ENCODE data around the gene HAGH. TPM values are rescaled to one million over a fixed set of nuclear protein-coding genes. Genes with fewer than 3 reads are reported as not detected.

The HAGH gene
- total RNA-seq, 1 donor from 2014 or later = 35.9 TPM

DNA sequence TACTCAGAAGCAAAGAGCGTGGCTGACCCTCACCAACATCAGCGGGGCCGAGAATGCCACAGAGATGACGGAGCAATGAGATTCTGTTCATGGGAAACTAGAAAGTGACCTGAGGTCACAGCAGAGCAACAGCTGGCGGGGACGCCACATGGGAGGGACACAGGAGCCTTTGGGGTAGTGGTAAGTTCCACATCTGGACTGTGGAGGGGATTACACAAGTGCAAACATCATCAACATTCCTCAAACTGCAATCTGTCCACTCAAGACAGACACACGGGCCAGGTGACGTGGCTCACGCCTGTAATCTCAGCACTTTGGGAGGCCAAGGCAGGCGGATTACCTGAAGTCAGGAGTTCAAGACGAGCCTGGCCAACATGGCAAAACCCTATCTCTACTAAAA, 11.2 kb downstream of the HAGH start:
- H2AFZ ChIP-seq (ENCODE audit: low read depth, low read length) = no peak overlapping the region
- H3K9me3 Mint-ChIP-seq (ENCODE audit: unreplicated experiment) = no peaks in the 10 kb centered on the region
- H3K79me2 ChIP-seq (ENCODE audit: insufficient read depth, low read length) = no peaks in the 10 kb centered on the region
- no peaks in the 10 kb centered on the region for H3K9me3 ChIP-seq (ENCODE audit: insufficient read depth, low read depth, low read length)
- H3K36me3 ChIP-seq (ENCODE audit: insufficient read depth, low read length) = no peaks in the 10 kb centered on the region
- H3K4me3 Mint-ChIP-seq (ENCODE audit: unreplicated experiment) = peak overlapping the region; percentile 47
- H3K4me1 Mint-ChIP-seq (ENCODE audit: low read depth, unreplicated experiment) = no peaks in the 10 kb centered on the region
- H3K9ac ChIP-seq (ENCODE audit: low read length) = no peak overlapping the region
- H3K4me3 ChIP-seq (ENCODE audit: insufficient read depth, low read depth, low read length) = no peak overlapping the region
- no peaks in the 10 kb centered on the region for H3K27me3 ChIP-seq (ENCODE audit: insufficient read depth, low read length)
- H3K36me3 Mint-ChIP-seq (ENCODE audit: low read depth, unreplicated experiment) = peaks cover 16% of the 10 kb centered on the region
- peaks cover 3% of the 10 kb centered on the region for H4K20me1 ChIP-seq (ENCODE audit: insufficient read depth, low read length)
- TF ChIP-seq, protein P1, sequence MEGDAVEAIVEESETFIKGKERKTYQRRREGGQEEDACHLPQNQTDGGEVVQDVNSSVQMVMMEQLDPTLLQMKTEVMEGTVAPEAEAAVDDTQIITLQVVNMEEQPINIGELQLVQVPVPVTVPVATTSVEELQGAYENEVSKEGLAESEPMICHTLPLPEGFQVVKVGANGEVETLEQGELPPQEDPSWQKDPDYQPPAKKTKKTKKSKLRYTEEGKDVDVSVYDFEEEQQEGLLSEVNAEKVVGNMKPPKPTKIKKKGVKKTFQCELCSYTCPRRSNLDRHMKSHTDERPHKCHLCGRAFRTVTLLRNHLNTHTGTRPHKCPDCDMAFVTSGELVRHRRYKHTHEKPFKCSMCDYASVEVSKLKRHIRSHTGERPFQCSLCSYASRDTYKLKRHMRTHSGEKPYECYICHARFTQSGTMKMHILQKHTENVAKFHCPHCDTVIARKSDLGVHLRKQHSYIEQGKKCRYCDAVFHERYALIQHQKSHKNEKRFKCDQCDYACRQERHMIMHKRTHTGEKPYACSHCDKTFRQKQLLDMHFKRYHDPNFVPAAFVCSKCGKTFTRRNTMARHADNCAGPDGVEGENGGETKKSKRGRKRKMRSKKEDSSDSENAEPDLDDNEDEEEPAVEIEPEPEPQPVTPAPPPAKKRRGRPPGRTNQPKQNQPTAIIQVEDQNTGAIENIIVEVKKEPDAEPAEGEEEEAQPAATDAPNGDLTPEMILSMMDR (IDR thresholded peaks at IDR 0.05; ENCODE audit: insufficient read depth, low read depth, low read length) = no peak
- no peak for TF ChIP-seq EZH2 (IDR thresholded peaks at IDR 0.05; ENCODE audit: insufficient read depth, low read length)
- no peak overlapping the region for H3K4me2 ChIP-seq (ENCODE audit: low read length)
- no peaks in the 10 kb centered on the region for H3K27me3 Mint-ChIP-seq (ENCODE audit: low read depth, unreplicated experiment)
- FAIRE-seq (no peak), DNase-seq (ENCODE audit: low read depth) (no peak)
- peaks cover 3% of the 10 kb centered on the region for H3K4me1 ChIP-seq (ENCODE audit: insufficient read depth, low read length)
- H3K27ac Mint-ChIP-seq (ENCODE audit: unreplicated experiment) = no peak overlapping the region
- H3K27ac ChIP-seq (ENCODE audit: low read depth, low read length) = no peak overlapping the region

DNA sequence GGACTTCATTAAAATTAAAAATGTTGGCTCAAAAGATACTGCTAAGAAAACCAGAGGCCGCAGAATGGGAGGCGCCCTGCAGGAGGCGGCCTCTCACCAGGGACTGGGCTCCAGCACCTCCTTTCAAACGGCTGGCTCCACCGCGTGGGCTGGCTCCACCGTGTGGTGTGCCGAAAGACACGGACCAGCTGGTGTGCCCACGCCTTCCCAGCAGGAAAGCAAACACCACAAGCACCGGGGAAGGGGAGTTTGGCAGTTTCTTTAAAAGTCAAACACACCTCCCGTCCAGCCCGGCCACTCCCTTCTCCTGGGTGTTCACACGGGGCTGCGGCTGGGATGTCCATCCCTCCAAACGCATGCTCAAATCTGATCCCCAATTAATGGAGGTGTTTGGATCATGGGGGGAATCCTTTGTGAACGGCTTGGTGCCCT, 13.9 kb downstream of the HAGH start:
- Mint-ChIP-seq H3K4me1 (ENCODE audit: low read depth, unreplicated experiment) (no peaks in the 10 kb centered on the region), H3K9me3 (ENCODE audit: unreplicated experiment) (no peaks in the 10 kb centered on the region), H3K4me3 (ENCODE audit: unreplicated experiment) (no peak overlapping the region), H3K36me3 (ENCODE audit: low read depth, unreplicated experiment) (peaks cover 17% of the 10 kb centered on the region), H3K27ac (ENCODE audit: unreplicated experiment) (peak overlapping the region; percentile 22), H3K27me3 (ENCODE audit: low read depth, unreplicated experiment) (no peaks in the 10 kb centered on the region)
- Histone ChIP-seq H3K9me3 (ENCODE audit: insufficient read depth, low read depth, low read length) (no peaks in the 10 kb centered on the region), H3K4me3 (ENCODE audit: insufficient read depth, low read depth, low read length) (no peak overlapping the region), H3K27ac (ENCODE audit: low read depth, low read length) (no peak overlapping the region), H2AFZ (ENCODE audit: low read depth, low read length) (no peak overlapping the region), H3K79me2 (ENCODE audit: insufficient read depth, low read length) (no peaks in the 10 kb centered on the region), H4K20me1 (ENCODE audit: insufficient read depth, low read length) (peaks cover 3% of the 10 kb centered on the region), H3K27me3 (ENCODE audit: insufficient read depth, low read length) (no peaks in the 10 kb centered on the region), H3K4me2 (ENCODE audit: low read length) (peak overlapping the region; percentile 25), H3K36me3 (ENCODE audit: insufficient read depth, low read length) (no peaks in the 10 kb centered on the region), H3K9ac (ENCODE audit: low read length) (no peak overlapping the region), H3K4me1 (ENCODE audit: insufficient read depth, low read length) (peaks cover 3% of the 10 kb centered on the region)
- FAIRE-seq (no peak), DNase-seq (ENCODE audit: low read depth) (peak; percentile 57)
- no peak for TF ChIP-seq EZH2 (IDR thresholded peaks at IDR 0.05; ENCODE audit: insufficient read depth, low read length)
- TF ChIP-seq, protein P1 (IDR thresholded peaks at IDR 0.05; ENCODE audit: insufficient read depth, low read depth, low read length) = peak; percentile 35

DNA sequence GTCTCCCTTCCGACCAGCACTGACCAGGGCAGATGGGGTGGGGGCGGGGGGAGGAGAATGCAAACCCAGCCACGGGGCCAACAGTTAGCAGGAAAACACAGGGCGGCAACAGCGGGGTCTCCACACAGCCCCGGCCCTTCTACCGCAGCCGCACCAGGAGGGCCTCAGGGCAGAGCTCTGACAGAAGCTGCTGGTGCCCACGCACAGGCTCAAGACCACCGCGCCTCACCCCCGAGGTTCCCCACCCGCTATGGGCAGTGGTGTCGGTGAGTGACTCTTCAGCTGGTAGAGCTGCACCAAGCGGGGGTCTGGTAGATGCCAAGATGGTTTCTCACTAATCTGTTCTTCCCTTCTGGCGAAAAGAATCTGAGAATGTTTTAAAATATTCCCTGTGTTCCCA, 16.1 kb downstream of the HAGH start:
- no peak overlapping the region for H3K9ac ChIP-seq (ENCODE audit: low read length)
- no peak overlapping the region for H3K4me2 ChIP-seq (ENCODE audit: low read length)
- DNase-seq (ENCODE audit: low read depth) (no peak), FAIRE-seq (no peak)
- no peaks in the 10 kb centered on the region for H3K36me3 ChIP-seq (ENCODE audit: insufficient read depth, low read length)
- no peaks in the 10 kb centered on the region for H3K4me1 Mint-ChIP-seq (ENCODE audit: low read depth, unreplicated experiment)
- TF ChIP-seq, protein P1 (IDR thresholded peaks at IDR 0.05; ENCODE audit: insufficient read depth, low read depth, low read length) = no peak
- no peak for TF ChIP-seq EZH2 (IDR thresholded peaks at IDR 0.05; ENCODE audit: insufficient read depth, low read length)
- no peak overlapping the region for H3K27ac Mint-ChIP-seq (ENCODE audit: unreplicated experiment)
- no peak overlapping the region for H3K4me3 Mint-ChIP-seq (ENCODE audit: unreplicated experiment)
- H3K4me3 ChIP-seq (ENCODE audit: insufficient read depth, low read depth, low read length) = no peak overlapping the region
- no peaks in the 10 kb centered on the region for H3K9me3 ChIP-seq (ENCODE audit: insufficient read depth, low read depth, low read length)
- no peak overlapping the region for H2AFZ ChIP-seq (ENCODE audit: low read depth, low read length)
- H3K27ac ChIP-seq (ENCODE audit: low read depth, low read length) = no peak overlapping the region
- peaks cover 3% of the 10 kb centered on the region for H3K4me1 ChIP-seq (ENCODE audit: insufficient read depth, low read length)
- H4K20me1 ChIP-seq (ENCODE audit: insufficient read depth, low read length) = peaks cover 3% of the 10 kb centered on the region
- H3K36me3 Mint-ChIP-seq (ENCODE audit: low read depth, unreplicated experiment) = peaks cover 27% of the 10 kb centered on the region
- no peaks in the 10 kb centered on the region for H3K27me3 Mint-ChIP-seq (ENCODE audit: low read depth, unreplicated experiment)
- no peaks in the 10 kb centered on the region for H3K79me2 ChIP-seq (ENCODE audit: insufficient read depth, low read length)
- no peaks in the 10 kb centered on the region for H3K27me3 ChIP-seq (ENCODE audit: insufficient read depth, low read length)
- H3K9me3 Mint-ChIP-seq (ENCODE audit: unreplicated experiment) = peaks cover 6% of the 10 kb centered on the region
